GM12865 (cell line): ENCODE measurements around the gene ZP4.

Experiments
- DNase-seq: peaks from one replicate; pipeline ENCODE4 v3.0.0; 2010; ENCODE audit warnings: low read depth
- H3K4me3 ChIP-seq: 2 replicates; pipeline ENCODE4 v1.5.1; 2011; ENCODE audit warnings: mild to moderate bottlenecking, low read depth, low read length, control low read depth
- TF ChIP-seq, protein P1 (sequence below): IDR thresholded peaks from 2 replicates; pipeline ENCODE4 v1.5.1; 2011; ENCODE audit warnings: low read length, control low read depth, low read depth, inconsistent platforms; ENCODE audit not compliant: insufficient read depth; ENCODE audit errors: missing control alignments

The ZP4 gene

DNA sequence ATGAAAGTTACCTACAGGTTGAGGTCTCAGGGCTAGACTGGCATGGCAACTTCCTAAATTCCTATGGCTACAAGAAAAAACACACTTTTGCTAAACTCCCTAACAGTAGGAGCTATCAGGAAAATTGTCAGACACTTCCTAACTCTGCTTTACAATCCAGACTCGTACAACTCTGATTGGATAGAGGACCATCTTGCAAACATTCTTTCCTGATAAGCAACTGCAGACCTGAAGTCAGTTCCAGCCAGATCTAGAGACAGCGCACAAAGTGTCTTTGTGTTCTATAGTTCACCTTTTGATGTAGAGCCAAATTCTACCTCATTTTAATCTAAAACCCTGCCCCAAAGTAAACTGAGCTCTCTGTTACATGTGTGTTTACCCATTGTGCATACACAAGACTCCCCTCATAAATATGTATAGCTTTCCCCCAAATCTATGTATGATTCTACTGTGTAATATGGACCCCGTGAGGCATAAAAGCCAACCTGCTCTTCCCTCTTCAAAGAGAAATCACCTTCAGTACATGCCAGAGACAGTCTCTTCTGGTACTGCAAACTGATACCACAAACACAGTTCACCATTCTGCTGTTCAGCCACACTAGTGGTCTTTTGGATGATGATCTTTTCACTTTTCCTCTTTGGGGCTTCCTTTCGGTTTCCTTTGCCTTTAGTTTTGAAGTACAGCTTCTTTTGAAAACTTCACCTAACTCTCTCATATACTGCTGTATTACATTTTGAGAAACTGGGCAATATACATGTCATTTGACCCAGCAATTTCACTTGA, 21.7 kb downstream of the ZP4 start:
- H3K4me3 ChIP-seq, result no peak overlapping the region
- TF ChIP-seq, protein P1, sequence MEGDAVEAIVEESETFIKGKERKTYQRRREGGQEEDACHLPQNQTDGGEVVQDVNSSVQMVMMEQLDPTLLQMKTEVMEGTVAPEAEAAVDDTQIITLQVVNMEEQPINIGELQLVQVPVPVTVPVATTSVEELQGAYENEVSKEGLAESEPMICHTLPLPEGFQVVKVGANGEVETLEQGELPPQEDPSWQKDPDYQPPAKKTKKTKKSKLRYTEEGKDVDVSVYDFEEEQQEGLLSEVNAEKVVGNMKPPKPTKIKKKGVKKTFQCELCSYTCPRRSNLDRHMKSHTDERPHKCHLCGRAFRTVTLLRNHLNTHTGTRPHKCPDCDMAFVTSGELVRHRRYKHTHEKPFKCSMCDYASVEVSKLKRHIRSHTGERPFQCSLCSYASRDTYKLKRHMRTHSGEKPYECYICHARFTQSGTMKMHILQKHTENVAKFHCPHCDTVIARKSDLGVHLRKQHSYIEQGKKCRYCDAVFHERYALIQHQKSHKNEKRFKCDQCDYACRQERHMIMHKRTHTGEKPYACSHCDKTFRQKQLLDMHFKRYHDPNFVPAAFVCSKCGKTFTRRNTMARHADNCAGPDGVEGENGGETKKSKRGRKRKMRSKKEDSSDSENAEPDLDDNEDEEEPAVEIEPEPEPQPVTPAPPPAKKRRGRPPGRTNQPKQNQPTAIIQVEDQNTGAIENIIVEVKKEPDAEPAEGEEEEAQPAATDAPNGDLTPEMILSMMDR, result no peak
- DNase-seq, result no peak

DNA sequence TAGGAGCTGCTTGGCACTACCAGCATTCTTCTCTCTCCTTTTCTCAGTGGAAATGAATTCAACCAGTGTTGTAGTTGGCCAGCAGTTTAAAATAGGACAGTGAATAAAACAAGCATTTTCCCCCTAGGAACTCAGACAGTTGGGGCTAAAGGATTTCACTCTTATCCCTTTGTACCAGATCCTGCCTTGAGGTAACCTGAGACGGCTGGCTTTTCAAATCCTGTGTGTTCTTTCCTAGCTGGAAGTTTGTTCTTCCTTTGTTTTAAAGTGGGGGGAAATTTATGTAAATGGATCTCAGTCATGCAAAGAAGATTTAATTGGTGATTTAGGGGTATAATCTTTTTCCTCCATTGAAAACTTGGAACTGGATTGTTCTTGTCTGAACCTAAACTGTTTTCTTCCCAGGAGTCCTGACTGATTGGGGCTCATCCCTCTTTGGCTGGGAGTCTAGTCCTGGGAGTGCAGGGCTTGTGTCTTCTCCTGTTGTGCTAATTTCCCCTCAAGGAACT, 23.3 kb downstream of the ZP4 start:
- no peak overlapping the region for H3K4me3 ChIP-seq
- no peak for DNase-seq
- TF ChIP-seq, protein P1, result no peak

DNA sequence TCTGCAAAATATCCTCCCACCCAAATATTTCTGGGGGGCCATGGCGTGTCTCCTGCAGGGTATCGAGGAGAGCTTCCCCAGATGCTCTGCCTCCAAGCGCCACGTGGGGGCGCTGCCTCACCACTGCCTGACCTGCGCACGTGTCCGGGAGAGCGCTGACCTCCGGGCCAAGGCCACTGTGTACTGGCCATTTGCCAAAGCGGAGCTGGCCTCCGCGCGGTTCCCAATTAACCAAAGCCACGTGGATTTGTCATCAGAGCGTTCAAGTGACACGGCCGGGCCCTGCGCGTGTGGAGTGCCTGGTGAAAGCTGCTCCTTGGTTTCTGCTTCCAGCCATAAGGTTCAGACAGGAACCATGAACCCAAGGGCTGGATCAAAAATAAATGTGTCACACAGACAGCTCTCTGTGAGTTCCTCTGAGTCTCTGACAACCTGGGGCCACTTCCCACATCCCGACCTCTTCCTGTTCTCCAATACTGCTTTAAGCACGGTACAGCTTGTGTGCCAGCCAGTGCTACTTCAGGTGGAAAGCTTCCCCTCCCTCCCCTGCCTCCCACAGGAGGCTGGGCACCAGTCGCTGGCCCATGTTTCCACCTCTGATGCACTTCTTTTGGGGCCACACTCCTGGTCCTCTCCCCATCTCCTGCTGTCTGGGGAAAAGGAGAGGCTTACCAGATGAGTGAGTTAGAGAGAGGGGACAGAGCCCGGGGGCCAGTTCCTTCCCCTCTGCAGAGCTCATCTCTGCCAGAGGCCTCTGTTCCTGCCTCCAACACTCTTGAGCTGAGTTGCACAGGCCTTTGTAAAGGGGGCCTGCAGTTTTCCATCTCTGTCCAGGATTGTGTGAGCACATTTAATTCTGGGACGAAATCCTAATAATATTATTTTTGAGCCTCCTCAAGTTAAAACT, 26.1 kb downstream of the ZP4 start:
- TF ChIP-seq, protein P1, result peak; percentile 86
- DNase-seq, result peak; percentile 26
- H3K4me3 ChIP-seq, result no peak overlapping the region

DNA sequence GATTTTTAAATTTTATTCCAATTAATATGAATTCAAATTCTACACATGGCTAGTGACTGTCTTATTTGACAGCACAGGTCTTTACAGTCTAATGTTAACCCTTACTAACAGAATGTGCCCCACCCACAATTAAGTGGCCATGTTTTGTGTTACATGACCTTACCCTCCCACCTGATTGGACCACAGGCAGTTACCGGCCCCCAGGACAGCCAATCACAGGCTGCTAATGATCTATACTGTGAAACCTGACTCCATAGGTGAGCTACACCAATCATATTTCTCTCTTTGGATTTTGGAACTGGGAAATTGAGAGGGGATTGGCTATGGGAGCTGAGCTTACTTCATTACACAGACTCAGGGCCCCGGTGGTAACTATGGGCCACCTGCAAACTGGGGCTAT, 27.5 kb downstream of the ZP4 start:
- TF ChIP-seq, protein P1, result no peak
- DNase-seq, result no peak
- H3K4me3 ChIP-seq, result no peak overlapping the region

DNA sequence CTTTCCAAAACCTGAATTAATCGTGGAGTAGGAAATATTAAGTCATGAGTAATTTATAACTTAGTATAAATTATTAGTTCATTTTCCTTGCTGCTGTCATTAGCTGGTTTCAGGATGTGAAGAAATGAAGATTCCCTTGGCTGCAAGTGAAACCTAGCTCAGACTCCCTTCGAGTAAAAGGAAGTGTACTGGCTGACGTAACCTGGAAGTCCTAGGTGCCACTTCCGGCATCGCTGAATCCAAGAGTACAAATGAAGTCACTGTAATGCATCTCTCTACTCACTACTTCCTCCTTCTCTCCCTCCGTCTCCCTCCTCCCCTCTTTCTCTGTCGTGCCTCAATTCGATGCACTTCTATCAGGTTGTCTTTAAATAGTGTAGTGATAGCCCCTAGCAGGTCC, 28.8 kb downstream of the ZP4 start:
- TF ChIP-seq, protein P1, result no peak
- no peak overlapping the region for H3K4me3 ChIP-seq
- DNase-seq, result no peak

DNA sequence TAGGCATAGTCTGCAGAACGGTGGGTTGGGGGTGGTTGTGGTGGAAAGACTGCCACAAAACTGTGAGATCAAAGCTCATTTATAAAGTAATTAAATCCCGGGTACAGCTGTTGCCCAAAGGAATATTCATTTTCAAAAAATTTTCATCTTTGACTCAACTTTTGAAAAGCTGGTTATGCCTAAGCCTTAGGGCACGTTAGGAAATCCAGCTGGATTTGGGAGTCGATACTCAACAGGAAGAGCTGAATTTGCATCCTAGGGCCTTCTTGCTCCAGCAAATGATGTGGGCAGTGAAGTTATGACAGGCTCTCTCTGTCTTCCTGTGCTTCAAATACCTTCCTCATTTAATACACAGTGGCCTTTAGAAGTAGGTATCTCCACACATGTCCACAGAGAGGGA, 31.7 kb downstream of the ZP4 start:
- H3K4me3 ChIP-seq, result no peak overlapping the region
- no peak for DNase-seq
- TF ChIP-seq, protein P1, result no peak
